Bronchial epithelial cell (primary cell): Measurements from ENCODE around the gene P3H1. TPM values are rescaled to one million over a fixed set of nuclear protein-coding genes. Genes with fewer than 3 reads are reported as not detected.

ENCODE experiments used
- DNase-seq: peaks from one replicate; pipeline ENCODE4 v3.0.0-alpha.2; 2010; ENCODE audit warnings: low read depth
- FAIRE-seq: peaks from 2 replicates; lab custom pipeline; 2011; peaks lifted over from hg19 to GRCh38; lab: Jason Lieb, UNC
- H3K27me3 ChIP-seq: 2 replicates; pipeline ENCODE4 v1.5.1; 2011; ENCODE audit warnings: low read length; ENCODE audit not compliant: control insufficient read depth, insufficient read depth
- H3K36me3 ChIP-seq: 2 replicates; pipeline ENCODE4 v1.5.1; 2011; ENCODE audit warnings: low read length; ENCODE audit not compliant: control insufficient read depth, insufficient read depth
- H3K4me3 ChIP-seq: 2 replicates; pipeline ENCODE4 v1.5.1; 2011; ENCODE audit warnings: mild to moderate bottlenecking, low read depth, low read length, control low read depth
- total RNA-seq: library from RNA; depleted of rRNA; stranded (reverse); fragments of >200 nt; gene quantifications from 2 replicates; pipeline ENCODE4 v1.2.1, GENCODE V29; 2014
- TF ChIP-seq, protein P1 (sequence below): IDR thresholded peaks from 2 replicates; pipeline ENCODE4 v1.5.1; 2011; ENCODE audit warnings: mild to moderate bottlenecking, moderate library complexity, low read length, control low read depth, inconsistent platforms; ENCODE audit not compliant: insufficient read depth, severe bottlenecking

P3H1 gene
- total RNA-seq, 1 donor from 2014 or later: 15.8 TPM

DNA sequence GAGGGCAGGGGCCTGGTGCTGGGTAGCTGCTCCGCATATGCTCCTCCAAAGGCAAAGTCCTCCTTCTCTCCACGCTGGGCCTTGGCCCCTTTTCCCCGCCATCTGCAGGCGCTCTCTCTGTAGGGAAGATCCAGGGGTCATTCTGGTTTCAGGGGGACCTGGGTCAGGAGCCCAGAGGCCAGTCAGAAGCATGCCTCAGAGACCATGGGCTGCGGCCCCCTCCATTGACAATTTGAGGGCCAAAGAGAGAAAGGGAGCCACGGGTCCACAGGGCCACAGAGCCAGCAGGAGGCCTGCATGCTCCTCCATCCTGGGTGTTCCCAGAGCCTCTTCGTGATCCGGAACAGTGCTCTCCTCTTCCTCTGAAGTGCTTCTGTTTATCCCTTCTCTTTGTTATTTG lies 24.7 kb downstream of the P3H1 start:
- FAIRE-seq (no peak), DNase-seq (no peak)
- TF ChIP-seq, protein P1, sequence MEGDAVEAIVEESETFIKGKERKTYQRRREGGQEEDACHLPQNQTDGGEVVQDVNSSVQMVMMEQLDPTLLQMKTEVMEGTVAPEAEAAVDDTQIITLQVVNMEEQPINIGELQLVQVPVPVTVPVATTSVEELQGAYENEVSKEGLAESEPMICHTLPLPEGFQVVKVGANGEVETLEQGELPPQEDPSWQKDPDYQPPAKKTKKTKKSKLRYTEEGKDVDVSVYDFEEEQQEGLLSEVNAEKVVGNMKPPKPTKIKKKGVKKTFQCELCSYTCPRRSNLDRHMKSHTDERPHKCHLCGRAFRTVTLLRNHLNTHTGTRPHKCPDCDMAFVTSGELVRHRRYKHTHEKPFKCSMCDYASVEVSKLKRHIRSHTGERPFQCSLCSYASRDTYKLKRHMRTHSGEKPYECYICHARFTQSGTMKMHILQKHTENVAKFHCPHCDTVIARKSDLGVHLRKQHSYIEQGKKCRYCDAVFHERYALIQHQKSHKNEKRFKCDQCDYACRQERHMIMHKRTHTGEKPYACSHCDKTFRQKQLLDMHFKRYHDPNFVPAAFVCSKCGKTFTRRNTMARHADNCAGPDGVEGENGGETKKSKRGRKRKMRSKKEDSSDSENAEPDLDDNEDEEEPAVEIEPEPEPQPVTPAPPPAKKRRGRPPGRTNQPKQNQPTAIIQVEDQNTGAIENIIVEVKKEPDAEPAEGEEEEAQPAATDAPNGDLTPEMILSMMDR: no peak
- no peaks in the 10 kb centered on the region for H3K27me3 ChIP-seq
- peaks cover 2% of the 10 kb centered on the region for H3K36me3 ChIP-seq
- H3K4me3 ChIP-seq: no peak overlapping the region

GRCh38 chr1:42741706-42742105 lies 25.1 kb downstream of the P3H1 start:
- FAIRE-seq (no peak), DNase-seq (no peak)
- H3K4me3 ChIP-seq: no peak overlapping the region
- peaks cover under 1% of the 10 kb centered on the region for H3K36me3 ChIP-seq
- H3K27me3 ChIP-seq: no peaks in the 10 kb centered on the region
- TF ChIP-seq, protein P1: no peak

DNA sequence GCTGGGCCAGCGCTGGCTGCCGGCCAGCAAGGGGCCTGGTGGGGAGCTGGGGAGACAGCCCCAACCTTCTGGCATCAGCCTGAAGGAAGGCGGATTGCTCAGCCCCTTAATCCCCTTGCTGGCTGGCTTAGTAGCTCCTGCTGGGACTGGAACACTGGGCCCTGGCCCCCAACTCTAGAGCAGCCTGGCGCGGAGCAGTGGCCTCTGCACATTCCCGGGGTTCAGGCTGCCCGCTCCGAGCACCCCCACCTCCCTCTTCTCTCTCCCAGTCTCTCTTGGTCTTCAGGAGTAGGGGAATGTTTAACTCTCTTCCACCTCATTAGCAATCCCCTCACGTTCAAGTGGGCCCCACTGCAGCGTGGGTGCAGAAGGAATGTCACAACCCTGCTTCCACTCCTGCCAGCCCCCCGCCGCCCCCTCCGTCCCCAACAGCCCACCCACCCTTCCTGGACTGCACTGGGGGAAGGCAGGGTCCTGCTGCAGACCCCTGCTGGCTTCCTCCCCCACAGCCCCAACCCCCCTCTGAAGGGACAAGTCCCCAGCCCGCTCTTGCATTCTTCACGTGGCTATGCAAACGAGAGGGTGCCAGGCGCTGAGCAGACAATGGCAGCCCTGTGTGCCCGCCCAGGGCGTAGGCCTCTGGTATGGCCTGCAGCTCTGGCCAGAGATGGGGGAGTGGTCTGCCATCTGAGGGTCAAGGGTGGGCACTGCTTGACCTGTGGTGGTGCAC lies 25.8 kb downstream of the P3H1 start:
- FAIRE-seq (no peak), DNase-seq (no peak)
- H3K27me3 ChIP-seq: no peaks in the 10 kb centered on the region
- TF ChIP-seq, protein P1: no peak
- H3K4me3 ChIP-seq: no peak overlapping the region
- H3K36me3 ChIP-seq: no peaks in the 10 kb centered on the region

DNA sequence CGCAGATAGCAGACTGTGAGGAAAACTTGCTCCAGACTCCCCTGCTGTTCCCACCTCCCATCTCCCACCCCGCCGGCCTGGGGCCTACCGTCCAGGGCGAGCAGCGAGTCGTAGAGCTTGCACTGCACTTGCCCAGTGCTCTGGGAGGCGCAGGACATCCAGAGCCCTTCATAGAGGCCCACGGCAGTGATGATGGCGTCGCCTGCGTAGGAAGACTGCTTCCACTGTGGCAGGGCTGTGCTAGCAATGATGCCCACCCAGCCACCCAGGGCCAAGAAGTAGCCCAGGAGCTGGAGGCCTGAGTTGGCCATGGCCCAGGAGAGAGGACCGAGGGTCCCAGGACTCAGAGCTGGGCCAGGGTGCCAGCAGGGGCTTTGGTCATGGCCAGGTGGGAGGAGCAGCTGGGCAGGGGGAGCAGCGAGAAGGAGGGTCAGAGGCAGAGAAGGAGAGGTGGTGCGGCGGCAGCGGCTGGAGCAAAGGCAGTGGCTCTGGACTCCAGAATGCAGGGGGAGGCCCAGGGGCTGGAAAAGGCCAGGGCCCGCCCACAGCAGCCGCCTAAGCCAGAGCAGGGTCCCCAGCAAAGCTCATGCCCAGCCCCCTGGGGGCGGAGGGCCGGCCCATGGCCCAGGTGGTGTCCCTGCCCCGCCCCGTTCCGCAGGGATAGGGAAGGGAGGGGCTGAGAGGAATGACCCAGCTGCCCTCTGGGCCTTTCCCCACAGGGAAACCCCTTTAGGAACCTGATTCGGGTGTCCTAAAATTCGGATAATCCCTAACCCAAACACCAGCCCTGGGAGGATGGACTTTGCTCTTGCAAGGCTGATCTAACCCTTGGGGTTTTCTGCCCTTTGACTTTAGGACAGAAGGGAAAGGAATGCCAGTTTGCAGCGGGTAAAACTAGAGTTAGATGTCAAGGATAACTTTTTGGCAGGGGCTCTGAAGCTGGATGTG lies 26.8 kb downstream of the P3H1 start, which contains the start of gene CLDN19:
TSS of gene CLDN19 (minus strand) at position 484 of the 948 bp plus-strand sequence. CDS start at position 311, 173 bp downstream.
- TF ChIP-seq, protein P1: no peak
- Histone ChIP-seq H3K36me3 (no peaks in the 10 kb centered on the region), H3K4me3 (no peak within 1 kb of the TSS), H3K27me3 (no peaks in the 10 kb centered on the region)
- FAIRE-seq: no peak
- no peak for DNase-seq

DNA sequence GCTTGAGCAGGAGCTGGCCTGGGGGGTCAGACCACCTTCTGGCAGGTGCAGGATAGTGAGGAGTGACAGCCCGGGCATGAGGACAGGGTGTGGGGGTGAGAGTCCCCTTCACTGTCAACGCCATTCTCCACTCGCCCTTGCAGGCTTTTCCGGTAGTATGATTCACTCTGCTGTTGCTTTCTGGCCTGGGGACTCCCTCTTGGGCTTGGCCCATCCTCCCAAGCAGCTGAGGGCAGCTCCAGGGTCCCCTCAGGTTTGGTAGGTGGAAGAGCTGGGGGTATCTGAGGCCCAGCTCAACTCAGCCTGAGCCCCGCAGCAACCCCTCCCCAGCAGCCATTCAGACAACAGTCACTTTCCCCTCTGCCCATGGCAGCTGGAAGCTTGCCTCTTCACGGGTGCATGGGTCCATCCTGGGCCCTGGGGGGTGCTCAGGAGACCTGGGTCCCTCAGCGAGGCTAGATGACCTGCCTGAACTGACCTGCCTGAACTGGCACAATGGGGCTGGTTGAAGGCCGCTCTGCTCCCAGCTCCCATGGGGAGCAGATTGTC lies 28.1 kb downstream of the P3H1 start:
- TF ChIP-seq, protein P1: no peak
- FAIRE-seq (no peak), DNase-seq (no peak)
- no peak overlapping the region for H3K4me3 ChIP-seq
- H3K27me3 ChIP-seq: no peaks in the 10 kb centered on the region
- no peaks in the 10 kb centered on the region for H3K36me3 ChIP-seq
